ENCODE measurements around the gene INSYN2A. TPM values are rescaled to one million over a fixed set of nuclear protein-coding genes. Genes with fewer than 3 reads are reported as not detected.

The INSYN2A gene
- total RNA-seq, 4 donors from 2014 or later: 0.33 to 0.52 (median 0.42) TPM; not detected in 1

DNA sequence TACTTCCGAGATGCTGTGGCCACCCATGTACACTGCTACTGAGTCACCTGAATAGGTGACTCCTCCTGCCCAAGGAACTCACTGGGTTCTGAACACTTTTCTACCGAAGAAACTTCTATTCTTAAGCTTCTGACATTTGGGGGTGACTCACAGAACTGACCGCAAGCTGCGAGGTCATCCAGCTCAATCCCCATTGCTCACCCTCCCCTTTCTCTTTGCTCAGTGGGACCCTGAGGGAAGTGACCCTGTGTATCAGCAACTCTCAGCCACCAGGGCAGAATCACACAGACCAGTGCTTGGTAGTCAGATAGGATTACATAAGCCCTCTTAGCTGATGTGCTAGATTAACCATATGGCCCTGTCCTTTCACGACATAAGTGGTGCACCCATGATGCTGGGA lies 46.3 kb downstream of the INSYN2A start:
- TF ChIP-seq, protein P1, sequence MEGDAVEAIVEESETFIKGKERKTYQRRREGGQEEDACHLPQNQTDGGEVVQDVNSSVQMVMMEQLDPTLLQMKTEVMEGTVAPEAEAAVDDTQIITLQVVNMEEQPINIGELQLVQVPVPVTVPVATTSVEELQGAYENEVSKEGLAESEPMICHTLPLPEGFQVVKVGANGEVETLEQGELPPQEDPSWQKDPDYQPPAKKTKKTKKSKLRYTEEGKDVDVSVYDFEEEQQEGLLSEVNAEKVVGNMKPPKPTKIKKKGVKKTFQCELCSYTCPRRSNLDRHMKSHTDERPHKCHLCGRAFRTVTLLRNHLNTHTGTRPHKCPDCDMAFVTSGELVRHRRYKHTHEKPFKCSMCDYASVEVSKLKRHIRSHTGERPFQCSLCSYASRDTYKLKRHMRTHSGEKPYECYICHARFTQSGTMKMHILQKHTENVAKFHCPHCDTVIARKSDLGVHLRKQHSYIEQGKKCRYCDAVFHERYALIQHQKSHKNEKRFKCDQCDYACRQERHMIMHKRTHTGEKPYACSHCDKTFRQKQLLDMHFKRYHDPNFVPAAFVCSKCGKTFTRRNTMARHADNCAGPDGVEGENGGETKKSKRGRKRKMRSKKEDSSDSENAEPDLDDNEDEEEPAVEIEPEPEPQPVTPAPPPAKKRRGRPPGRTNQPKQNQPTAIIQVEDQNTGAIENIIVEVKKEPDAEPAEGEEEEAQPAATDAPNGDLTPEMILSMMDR (IDR thresholded peaks at IDR 0.05): no peak
- TF ChIP-seq POLR2A (IDR thresholded peaks at IDR 0.05; ENCODE audit: low read depth): no peak
- TF ChIP-seq POLR2AphosphoS5 (IDR thresholded peaks at IDR 0.05): no peak
- TF ChIP-seq EP300 (IDR thresholded peaks at IDR 0.05): no peak
- H3K4me1 ChIP-seq: peaks cover 0 to 10% (median 4%) of the 10 kb centered on the region in 4 donors
- no peak for DNase-seq (ENCODE audit: extremely low spot score)
- 84% methylated on average over 5 of the region's 5 CpGs for WGBS
- peaks cover 0 to 12% (median 0%) of the 10 kb centered on the region in 4 donors for H3K36me3 ChIP-seq
- intact Hi-C loops (cut with DNase I): no loop called here
- no peak overlapping the region for H3K4me3 ChIP-seq
- H3K9me3 ChIP-seq: no peaks in the 10 kb centered on the region
- H3K27ac ChIP-seq (replicated peaks in 1 of 4): no peak overlapping the region
- H3K27me3 ChIP-seq: no peaks in the 10 kb centered on the region

DNA sequence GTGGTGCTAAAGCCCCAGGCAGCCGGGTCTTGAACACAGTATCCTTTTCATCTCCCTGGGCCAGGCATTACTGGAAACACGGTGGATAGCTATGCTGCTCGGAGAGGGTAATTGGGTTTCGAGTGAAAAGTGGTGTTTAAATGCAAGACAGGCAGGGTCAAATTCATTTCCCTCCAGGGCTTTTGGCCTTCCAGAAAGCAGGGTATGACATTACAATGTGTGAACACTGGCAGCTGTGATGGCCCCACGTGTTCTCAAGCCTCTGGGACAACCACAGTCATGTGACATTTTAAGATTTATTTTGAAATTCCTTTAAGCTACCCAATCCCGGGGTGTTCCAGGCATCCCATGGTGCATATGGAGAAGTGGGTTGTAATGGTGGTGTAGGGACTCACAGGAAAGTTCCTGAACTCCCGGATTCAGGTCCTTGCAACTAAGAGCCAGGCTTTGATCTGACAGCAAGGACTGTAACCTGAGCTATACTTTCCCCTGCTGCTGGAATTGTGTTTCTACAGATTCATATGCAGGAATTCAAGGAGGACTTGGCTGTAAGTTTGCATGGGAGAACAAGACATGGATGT lies 46.8 kb downstream of the INSYN2A start:
- Histone ChIP-seq H3K9me3 (no peaks in the 10 kb centered on the region), H3K4me3 (no peak overlapping the region), H3K4me1 (peaks cover 0 to 10% (median 4%) of the 10 kb centered on the region in 4 donors), H3K36me3 (peaks cover 0 to 12% (median 0%) of the 10 kb centered on the region in 4 donors), H3K27ac (replicated peaks in 1 of 4) (no peak overlapping the region), H3K27me3 (no peaks in the 10 kb centered on the region)
- intact Hi-C loops (cut with DNase I): no loop called here
- 77% methylated on average over 7 of the region's 7 CpGs for WGBS
- DNase-seq (ENCODE audit: extremely low spot score): no peak
- no peak for TF ChIP-seq POLR2A (IDR thresholded peaks at IDR 0.05; ENCODE audit: low read depth)
- TF ChIP-seq, protein P1 (IDR thresholded peaks at IDR 0.05): no peak
- no peak for TF ChIP-seq POLR2AphosphoS5 (IDR thresholded peaks at IDR 0.05)

DNA sequence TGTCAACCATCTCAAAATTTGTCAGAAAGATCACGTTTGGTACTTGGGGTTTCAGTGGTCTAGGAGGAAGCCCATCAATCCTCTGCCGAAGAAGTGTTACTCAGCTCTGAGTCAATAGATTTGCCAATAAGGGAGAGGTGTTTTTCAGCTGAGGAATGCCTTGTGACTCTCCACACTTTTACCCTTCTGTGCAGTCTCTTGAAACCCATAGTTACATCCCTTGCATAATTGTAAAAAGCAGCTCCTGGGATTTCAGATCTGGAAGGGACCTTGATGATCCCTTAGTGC lies 47.5 kb downstream of the INSYN2A start:
- intact Hi-C loops (cut with DNase I): no loop called here
- peaks cover 0 to 16% (median 1%) of the 10 kb centered on the region in 4 donors for H3K36me3 ChIP-seq
- H3K9me3 ChIP-seq: no peaks in the 10 kb centered on the region
- H3K27ac ChIP-seq (replicated peaks in 1 of 4): no peak overlapping the region
- TF ChIP-seq POLR2A (IDR thresholded peaks at IDR 0.05; ENCODE audit: low read depth) (no peak), POLR2AphosphoS5 (IDR thresholded peaks at IDR 0.05) (no peak), EP300 (IDR thresholded peaks at IDR 0.05) (no peak)
- TF ChIP-seq, protein P1 (IDR thresholded peaks at IDR 0.05): no peak
- no peak for DNase-seq (ENCODE audit: extremely low spot score)
- no peak overlapping the region for H3K4me3 ChIP-seq
- 66% methylated on average over 2 of the region's 2 CpGs for WGBS
- peaks cover 0 to 8% (median 4%) of the 10 kb centered on the region in 4 donors for H3K4me1 ChIP-seq
- H3K27me3 ChIP-seq: no peaks in the 10 kb centered on the region

DNA sequence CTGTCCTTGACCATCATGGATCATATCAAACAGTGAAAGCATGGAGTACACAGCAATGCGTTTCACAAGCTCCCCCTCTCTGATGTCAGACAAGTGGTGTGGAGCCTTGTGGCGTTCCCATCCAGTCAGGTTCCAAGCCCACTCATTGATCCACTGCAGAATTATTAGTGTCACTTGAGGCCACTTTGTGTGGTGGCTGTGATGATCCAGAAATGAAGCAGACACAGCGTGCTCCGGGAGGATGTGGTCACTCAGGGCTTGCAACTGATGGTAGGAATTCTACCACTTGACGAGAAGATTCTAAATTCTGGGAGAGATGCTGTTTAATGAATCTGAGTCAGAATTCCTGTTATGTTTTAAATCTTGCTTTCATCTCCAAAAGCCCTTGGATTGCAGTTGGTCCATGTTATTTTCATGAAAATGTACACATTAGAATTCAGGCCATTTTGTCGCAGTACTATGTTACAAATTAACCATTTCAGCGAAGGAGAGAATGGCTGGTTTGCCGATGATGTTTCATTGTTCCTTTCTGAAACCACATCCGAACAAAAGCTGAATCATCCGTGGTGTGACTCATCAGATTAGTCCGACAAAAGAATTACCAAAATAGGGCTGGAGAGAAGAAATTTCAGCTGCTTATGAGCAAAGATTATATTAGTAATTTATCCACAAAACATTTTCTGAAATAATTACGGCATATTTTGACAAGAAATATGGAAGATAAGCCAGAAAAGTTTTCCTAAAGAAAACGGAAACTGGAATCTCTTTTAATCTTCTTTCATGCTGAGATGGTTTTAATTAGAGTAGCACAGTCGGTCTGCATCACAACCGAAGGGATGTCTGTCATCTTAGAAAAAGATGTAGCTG lies 48.1 kb downstream of the INSYN2A start:
- peaks cover 0 to 5% (median 3%) of the 10 kb centered on the region in 4 donors for H3K4me1 ChIP-seq
- intact Hi-C loops (cut with DNase I): no loop called here
- WGBS: 69% methylated on average over 15 of the region's 15 CpGs
- peaks cover 0 to 22% (median 2%) of the 10 kb centered on the region in 4 donors for H3K36me3 ChIP-seq
- no peaks in the 10 kb centered on the region for H3K27me3 ChIP-seq
- H3K4me3 ChIP-seq: no peak overlapping the region
- DNase-seq (ENCODE audit: extremely low spot score): no peak
- TF ChIP-seq, protein P1 (IDR thresholded peaks at IDR 0.05): no peak
- TF ChIP-seq EP300 (IDR thresholded peaks at IDR 0.05) (no peak), POLR2AphosphoS5 (IDR thresholded peaks at IDR 0.05) (no peak)
- no peaks in the 10 kb centered on the region for H3K9me3 ChIP-seq
- H3K27ac ChIP-seq (replicated peaks in 1 of 4): no peak overlapping the region
